Measurements from ENCODE around the gene CRABP2. TPM values are rescaled to one million over a fixed set of nuclear protein-coding genes. Genes with fewer than 3 reads are reported as not detected.

Gene CRABP2
- total and polyA plus RNA-seq, 10 donors, result 1.2 to 13.1 (median 3.7) TPM

DNA sequence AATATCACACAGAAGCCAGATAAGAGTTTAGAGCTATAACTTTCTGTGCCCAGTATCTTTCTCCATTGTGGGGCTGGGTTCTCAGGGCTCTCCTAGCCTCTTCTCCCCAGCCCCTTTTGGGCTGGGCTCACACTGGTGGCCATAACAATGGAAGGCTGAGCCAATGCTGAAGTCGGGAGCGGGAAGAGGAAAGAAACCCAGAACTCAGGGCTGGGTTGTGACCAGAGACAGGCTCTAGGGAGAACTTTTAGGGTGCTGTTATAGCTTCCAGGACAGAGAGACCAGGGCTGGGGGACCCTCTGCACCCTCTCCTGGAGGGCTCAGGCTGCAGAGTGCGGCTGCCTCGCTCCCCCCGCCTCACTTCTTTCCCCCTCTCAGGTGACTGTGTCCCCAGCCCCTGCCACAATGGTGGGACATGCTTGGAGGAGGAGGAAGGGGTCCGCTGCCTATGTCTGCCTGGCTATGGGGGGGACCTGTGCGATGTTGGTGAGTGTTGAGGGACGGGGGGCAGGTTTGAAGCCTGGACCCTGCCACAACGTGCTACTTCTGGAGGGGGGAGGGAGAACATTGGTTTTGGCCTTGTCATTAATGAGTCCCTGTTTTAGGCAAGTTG lies 49.4 kb downstream of the CRABP2 start:
- intact Hi-C loops (cut with DNase I; ENCODE audit: low total_unique reads), result no loop called here
- DNase-seq, result no peak
- Histone ChIP-seq H3K27me3 (replicated peaks in 1 of 7) (peaks cover 0 to 72% (median 27%) of the 10 kb centered on the region in 7 donors), H3K9me3 (no peaks in the 10 kb centered on the region), H3K4me3 (no peak overlapping the region), H3K4me1 (peaks cover 27 to 52% (median 46%) of the 10 kb centered on the region in 6 donors), H3K36me3 (no peaks in the 10 kb centered on the region), H3K27ac (no peak overlapping the region)
- WGBS, 5 donors, result 35 to 64% (median 59%) methylated on average over 5 to 9 of the region's 9 CpGs
- TF ChIP-seq POLR2AphosphoS5 (IDR thresholded peaks at IDR 0.05), result no peak
- TF ChIP-seq POLR2A (IDR thresholded peaks at IDR 0.05), result no peak
- TF ChIP-seq, protein P1, sequence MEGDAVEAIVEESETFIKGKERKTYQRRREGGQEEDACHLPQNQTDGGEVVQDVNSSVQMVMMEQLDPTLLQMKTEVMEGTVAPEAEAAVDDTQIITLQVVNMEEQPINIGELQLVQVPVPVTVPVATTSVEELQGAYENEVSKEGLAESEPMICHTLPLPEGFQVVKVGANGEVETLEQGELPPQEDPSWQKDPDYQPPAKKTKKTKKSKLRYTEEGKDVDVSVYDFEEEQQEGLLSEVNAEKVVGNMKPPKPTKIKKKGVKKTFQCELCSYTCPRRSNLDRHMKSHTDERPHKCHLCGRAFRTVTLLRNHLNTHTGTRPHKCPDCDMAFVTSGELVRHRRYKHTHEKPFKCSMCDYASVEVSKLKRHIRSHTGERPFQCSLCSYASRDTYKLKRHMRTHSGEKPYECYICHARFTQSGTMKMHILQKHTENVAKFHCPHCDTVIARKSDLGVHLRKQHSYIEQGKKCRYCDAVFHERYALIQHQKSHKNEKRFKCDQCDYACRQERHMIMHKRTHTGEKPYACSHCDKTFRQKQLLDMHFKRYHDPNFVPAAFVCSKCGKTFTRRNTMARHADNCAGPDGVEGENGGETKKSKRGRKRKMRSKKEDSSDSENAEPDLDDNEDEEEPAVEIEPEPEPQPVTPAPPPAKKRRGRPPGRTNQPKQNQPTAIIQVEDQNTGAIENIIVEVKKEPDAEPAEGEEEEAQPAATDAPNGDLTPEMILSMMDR (IDR thresholded peaks at IDR 0.05 in 8 of 11, conservative IDR thresholded peaks at IDR 0.05 in 3 of 11), result no peak

DNA sequence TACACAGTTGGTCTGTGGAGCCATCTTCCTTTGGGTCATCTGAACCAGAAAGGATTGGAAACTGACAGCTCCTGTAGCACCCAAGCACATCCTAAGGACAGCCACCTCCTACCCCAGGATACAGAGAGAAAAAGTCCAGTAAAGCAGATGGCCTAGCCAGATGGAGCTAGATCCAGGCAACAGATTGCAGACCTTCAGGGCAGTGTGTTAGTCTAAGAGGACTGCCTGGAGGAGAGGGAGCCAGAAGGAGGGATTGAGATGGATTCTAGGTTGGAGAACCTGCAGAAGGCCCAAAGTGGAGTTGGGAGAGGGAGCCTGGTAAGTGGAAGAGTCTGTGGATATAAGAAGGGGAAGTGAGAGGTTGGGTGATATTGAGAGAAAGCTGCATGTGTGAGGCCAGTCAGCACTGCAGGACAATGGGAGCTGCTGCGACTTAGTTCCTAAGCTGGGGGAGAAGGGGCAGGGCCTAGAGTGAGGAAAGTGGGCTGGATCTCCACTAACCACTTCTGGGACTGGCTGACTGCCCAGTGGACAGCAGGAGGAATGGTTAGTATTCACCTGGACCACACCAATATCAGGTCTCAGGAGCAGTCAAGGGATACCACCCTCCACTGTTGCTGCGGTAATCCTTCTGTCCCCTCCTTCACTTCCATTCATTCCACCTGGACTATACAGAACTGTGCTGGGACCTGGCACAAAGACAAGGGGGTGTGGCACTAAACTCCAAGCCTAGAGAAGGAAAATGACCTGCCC lies 50.1 kb downstream of the CRABP2 start:
- DNase-seq, result no peak

DNA sequence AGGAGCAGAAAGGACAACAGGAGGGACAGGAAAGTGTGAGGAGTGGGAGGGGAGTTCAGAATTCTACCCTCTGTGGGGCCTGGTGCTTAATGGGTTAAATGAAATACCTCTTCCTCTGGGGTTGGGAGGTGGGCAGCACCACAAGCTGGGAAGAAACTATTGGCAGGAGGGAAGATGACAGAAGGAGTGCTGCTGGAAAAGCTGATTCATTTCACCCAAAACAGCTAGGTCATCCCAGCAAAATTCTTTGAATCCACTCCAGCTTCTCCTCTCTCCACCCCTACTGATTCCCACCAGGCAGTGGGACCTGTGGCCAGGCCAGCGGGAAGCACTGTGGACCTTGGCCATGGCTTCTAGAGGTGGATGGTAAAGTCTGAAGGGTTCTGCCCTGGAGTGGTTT lies 50.7 kb downstream of the CRABP2 start:
- no peak overlapping the region for H3K27ac ChIP-seq
- peaks cover 0 to 85% (median 27%) of the 10 kb centered on the region in 7 donors for H3K27me3 ChIP-seq (replicated peaks in 1 of 7)
- intact Hi-C loops (cut with DNase I; ENCODE audit: low total_unique reads), result no loop called here
- TF ChIP-seq POLR2AphosphoS5 (IDR thresholded peaks at IDR 0.05) (no peak), POLR2A (IDR thresholded peaks at IDR 0.05) (no peak)
- TF ChIP-seq, protein P1 (IDR thresholded peaks at IDR 0.05 in 8 of 11, conservative IDR thresholded peaks at IDR 0.05 in 3 of 11), result no peak
- H3K4me3 ChIP-seq, result no peak overlapping the region
- H3K4me1 ChIP-seq, result peaks cover 17 to 39% (median 33%) of the 10 kb centered on the region in 6 donors
- no peaks in the 10 kb centered on the region for H3K36me3 ChIP-seq
- DNase-seq, result no peak
- 75 to 94% (median 82%) methylated on average over 1 of the region's 1 CpG for WGBS, 5 donors
- H3K9me3 ChIP-seq, result no peaks in the 10 kb centered on the region

More for the DNA sequence above, 50.1 kb downstream of the CRABP2 start:
- 51 to 62% (median 55%) methylated on average over 2 of the region's 2 CpGs for WGBS, 5 donors
- TF ChIP-seq, protein P1 (IDR thresholded peaks at IDR 0.05 in 8 of 11, conservative IDR thresholded peaks at IDR 0.05 in 3 of 11), result no peak
- TF ChIP-seq POLR2AphosphoS5 (IDR thresholded peaks at IDR 0.05), result no peak
- TF ChIP-seq POLR2A (IDR thresholded peaks at IDR 0.05), result no peak
- Histone ChIP-seq H3K4me1 (peaks cover 20 to 46% (median 39%) of the 10 kb centered on the region in 6 donors), H3K4me3 (no peak overlapping the region), H3K9me3 (no peaks in the 10 kb centered on the region), H3K36me3 (no peaks in the 10 kb centered on the region), H3K27ac (no peak overlapping the region), H3K27me3 (replicated peaks in 1 of 7) (peaks cover 0 to 79% (median 27%) of the 10 kb centered on the region in 7 donors)
- intact Hi-C loops (cut with DNase I; ENCODE audit: low total_unique reads), result no loop called here

DNA sequence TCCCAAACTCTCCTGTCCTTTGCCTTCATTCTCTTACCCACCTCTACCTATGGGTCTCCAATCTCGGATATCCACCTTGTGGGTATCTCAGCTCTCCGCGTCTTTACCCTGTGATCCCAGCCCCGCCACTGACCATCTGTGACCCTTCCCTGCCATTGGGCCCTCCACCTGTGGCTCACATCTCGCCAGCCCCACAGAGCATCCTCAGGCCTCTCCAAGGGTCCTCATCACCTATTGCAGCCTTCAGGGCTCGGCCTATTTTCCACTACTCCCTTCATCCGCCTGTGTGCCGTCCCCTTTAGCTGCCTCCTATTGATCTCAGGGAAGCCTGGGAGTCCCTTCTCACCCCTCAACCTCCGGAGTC lies 52.4 kb downstream of the CRABP2 start:
- DNase-seq, result no peak
- no peak overlapping the region for H3K27ac ChIP-seq
- intact Hi-C loops (cut with DNase I; ENCODE audit: low total_unique reads), result no loop called here
- no peaks in the 10 kb centered on the region for H3K9me3 ChIP-seq
- peaks cover 0 to 100% (median 27%) of the 10 kb centered on the region in 7 donors for H3K27me3 ChIP-seq (replicated peaks in 1 of 7)
- H3K36me3 ChIP-seq, result no peaks in the 10 kb centered on the region
- WGBS, 5 donors, result 70 to 86% (median 82%) methylated on average over 9 of the region's 9 CpGs
- TF ChIP-seq POLR2AphosphoS5 (IDR thresholded peaks at IDR 0.05) (no peak), POLR2A (IDR thresholded peaks at IDR 0.05) (no peak)
- TF ChIP-seq, protein P1 (IDR thresholded peaks at IDR 0.05 in 8 of 11, conservative IDR thresholded peaks at IDR 0.05 in 3 of 11), result no peak
- peaks cover 13 to 22% (median 17%) of the 10 kb centered on the region in 6 donors for H3K4me1 ChIP-seq
- H3K4me3 ChIP-seq, result no peak overlapping the region
